GM18517 (cell line): Measurements from ENCODE around the gene TGFB2.

Experiments
- ATAC-seq: cut with Tn5 transposase; IDR thresholded peaks from one replicate; pipeline ENCODE4 v1.9.1; 2021; ENCODE audit warnings: mild to moderate bottlenecking, moderate library complexity; ENCODE audit not compliant: unreplicated experiment

The TGFB2 gene

DNA sequence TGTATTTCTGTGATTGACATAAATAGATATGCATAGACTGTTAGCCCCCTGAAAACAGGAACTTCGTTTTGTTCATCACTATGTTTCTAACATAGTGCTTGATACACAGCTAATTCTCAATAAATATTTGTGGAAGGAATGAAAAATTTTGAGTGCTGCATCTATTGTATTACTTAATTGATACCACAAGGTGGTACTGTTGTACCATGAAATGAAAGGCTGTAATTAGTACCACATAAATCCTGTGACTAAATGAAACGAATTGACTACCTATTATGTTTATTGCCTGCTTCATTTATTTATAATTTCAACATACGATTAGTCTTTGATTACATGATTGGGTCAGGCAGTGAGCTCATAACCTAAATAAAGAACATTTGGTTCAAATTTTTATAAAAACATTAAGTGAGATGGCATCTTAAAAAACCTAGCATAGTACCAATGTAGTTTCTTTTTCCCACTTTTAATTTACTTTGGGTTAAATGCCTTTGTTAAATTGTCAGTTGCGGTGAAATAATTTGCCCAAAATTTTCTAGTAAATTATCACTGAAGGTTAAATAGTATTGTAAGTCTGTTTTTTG lies 15.0 kb upstream of the TGFB2 start:
- peak; percentile 75 for ATAC-seq

DNA sequence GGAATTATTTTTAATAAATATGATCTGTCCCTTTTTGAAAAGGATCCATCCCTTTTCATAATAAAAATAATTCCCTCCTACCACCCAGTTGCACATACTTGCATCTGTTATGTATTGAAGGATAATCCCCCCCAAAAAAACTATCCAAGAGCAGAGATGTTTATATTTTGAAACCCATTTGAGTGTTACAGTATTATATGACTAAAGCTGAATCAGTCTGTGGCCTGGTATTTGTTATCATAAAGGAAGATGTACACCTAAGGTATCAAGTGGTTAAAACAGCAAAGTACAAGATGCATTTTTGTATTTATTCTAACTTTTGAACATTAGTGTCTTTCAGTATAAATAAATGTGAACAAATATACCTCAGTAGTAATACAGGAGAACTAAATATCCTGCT lies 12.7 kb upstream of the TGFB2 start:
- ATAC-seq = no peak

- ATAC-seq = no peak
Observed at GRCh38 chr1:218336328-218336727, 8.8 kb upstream of the TGFB2 start.

- peak; percentile 59 for ATAC-seq
Observed at GRCh38 chr1:218339267-218339831, 5.8 kb upstream of the TGFB2 start.

GRCh38 chr1:218341325-218341724 lies 3.8 kb upstream of the TGFB2 start:
- ATAC-seq = no peak

DNA sequence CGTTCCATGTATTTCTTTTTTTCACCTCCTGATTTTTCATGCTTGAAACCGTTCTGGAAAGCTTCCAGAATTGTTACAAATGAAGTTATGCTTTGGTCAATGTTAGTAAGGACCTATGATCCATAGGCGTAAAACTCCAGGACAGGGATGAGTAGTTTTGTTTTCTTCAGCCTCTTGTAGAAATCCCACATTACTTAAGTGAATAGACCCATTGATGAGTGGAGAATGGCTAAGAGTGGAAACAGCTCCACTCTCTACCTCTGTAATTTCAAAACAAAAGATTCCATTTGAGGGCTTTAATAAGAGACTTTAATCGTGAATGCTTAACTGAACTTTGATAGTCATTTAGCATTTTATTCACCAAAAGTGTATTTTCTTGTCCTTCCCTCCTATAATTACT lies 3.0 kb upstream of the TGFB2 start:
- no peak for ATAC-seq

- peak; percentile 48 for ATAC-seq
Observed at GRCh38 chr1:218345673-218346390, 696 bp downstream of the TGFB2 start.

- ATAC-seq = no peak
Observed at GRCh38 chr1:218346391-218347204, 1.5 kb downstream of the TGFB2 start.

GRCh38 chr1:218347336-218347722 lies 2.2 kb downstream of the TGFB2 start:
- no peak for ATAC-seq

DNA sequence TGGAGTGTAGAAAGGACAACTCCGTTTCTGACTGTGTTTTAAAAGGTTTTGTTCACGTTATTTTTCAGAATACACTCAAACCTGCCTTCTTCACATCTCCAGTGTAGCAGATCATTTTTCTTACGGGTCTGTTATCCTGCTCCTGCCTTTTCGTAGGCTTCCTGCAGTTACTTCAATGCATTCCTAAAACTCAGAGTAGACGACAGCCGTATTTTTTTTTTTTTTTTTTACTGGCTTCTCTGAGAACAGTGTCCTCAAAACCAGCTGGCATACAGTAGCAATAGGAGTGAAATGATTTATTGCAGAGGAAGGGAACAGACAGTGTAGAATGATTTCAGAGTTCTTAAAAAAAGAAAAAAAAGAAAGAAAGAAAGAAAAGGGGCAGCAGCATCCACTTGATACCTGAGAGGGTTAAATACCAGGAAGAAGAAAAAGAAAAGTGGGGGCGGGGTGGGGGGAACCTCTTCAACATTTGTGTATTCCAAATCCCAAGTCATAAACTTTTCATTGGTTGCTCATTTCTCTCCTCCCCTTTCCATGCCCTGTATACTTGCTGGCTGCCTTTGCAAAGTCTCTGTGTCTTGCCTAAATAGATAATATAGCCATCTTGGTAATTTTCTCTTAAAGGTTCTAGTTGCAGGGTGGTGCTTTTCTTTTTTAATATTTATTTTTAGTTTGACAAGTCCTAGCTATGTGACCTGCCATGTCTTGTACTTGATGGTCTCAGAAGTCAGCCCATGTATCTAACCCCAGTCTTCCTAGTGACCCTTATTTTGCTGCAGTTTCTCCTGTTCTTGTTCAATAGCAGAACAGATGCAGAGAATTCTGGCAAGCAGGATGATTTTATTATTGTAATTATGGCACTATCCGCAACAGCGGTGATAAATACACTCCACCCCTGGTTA lies 2.8 kb downstream of the TGFB2 start:
- ATAC-seq = no peak

- no peak for ATAC-seq
Observed at GRCh38 chr1:218348628-218349071, 3.5 kb downstream of the TGFB2 start.

DNA sequence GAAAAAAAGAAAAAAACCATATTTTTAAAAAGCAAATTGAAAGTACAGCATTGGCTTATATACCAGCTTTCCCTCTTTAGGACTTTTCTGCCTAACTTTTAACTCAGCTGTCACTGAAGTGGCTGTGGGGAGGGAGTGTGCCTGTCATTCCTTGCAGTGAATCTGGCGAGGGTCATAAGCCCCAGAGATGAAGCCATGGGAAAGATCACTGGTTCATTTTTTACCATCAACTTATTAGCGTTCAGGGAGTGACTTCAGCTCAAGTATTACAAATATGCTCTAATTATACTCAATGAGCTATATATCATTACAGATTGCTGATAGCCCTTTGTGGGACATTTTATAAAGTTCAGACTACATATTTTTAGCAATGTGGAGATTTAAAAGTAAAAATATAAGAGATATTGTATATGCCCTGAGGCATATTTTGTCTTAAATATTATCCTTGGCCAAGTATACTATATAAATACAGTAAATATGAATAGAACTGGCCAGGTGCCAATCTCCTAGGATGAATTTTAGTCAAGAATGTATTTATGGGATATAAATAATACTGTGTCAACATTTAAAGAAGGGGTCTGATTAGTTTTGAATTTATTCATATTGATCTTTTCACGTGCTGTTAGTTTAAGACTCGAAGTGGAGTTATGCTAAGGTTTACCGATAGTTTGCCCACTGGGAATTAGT lies 4.4 kb downstream of the TGFB2 start:
- ATAC-seq = no peak

DNA sequence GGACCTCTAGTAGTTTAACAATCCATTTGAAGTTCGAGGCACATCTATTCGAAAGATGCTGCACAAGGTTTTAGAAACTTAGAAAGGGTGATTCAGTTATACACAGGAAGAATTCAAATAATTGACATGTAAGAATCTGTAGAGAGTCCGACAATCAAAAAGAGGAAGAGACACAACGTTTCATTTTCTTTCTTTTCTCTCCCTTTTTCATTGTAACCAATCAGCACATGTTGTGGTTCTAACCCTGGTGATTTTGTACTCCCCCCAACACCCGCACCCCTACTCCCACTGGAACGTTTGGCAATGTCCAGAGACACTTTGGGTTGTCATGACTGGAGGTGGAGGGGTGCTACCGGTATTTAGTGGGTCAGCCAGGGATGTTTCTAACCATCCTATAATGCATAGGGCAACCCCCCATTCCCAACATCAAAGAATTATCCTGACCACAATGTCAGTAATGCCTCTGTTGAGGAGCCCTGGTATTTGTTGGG lies 4.9 kb downstream of the TGFB2 start:
- ATAC-seq = no peak

GRCh38 chr1:218350801-218351266 lies 5.7 kb downstream of the TGFB2 start:
- ATAC-seq = no peak

DNA sequence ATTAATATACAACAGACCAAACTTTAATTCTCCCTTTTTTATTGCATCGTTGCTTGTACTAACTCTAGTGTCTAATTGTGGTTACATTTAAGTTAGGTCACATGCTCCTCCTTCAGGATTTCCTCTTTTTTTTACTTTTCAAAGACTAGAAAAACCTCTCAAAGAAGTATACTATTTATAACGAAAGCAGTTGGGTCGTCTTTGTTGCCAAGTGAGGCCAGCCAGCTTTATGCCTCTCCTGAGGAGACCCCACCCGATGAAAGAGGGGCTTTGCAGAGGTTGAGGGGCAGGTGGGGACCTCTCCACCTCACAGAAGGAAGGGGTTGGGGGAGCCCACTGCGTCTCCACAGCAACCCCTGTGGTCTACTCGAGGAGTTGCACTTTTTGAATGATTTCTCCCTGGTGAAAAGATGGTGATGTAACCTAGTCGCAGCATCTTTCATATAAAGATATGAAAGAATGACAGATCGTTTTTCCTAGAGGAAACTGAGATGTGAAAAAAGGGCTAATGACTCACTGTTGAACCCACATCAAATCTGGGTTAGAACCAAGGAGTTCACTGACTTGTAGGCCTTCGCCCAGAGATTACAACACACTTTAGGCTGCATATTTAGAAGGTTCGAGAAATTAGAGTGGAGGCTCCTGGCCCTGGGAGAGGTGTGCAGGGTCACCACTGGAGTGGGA lies 6.4 kb downstream of the TGFB2 start:
- peak; percentile 56 for ATAC-seq

- ATAC-seq = no peak
Observed at GRCh38 chr1:218352075-218352438, 6.9 kb downstream of the TGFB2 start.

DNA sequence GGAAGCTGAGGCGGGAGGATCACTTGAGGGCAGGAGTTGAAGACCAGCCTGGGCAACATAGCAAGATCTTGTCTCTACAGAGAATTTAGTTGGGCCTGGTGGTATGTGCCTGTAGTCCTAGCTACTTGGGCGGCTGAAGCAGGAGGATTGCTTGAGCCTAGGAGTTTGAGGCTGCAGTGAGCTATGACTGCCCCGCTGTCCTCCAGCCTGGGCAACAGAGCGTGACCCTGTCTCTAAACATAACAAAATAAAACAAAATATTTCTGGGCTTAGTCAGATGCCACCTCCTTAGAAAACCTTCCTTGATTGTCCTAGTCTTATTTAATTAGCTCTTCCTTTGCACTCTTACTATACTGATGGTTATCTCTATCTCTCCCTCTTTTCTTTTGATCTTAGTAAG lies 8.5 kb downstream of the TGFB2 start:
- no peak for ATAC-seq

GRCh38 chr1:218355278-218355677 lies 10.1 kb downstream of the TGFB2 start:
- no peak for ATAC-seq

- no peak for ATAC-seq
Observed at GRCh38 chr1:218357211-218357892, 12.2 kb downstream of the TGFB2 start.
